WI38 (cell line): ENCODE results near the gene JAKMIP2.

Experiments used
- H3K4me3 ChIP-seq: 2 replicates; pipeline ENCODE4 v1.5.1; 2011; ENCODE audit warnings: low read depth, mild to moderate bottlenecking, control low read depth, low read length
- TF ChIP-seq, protein P1 (sequence below): IDR thresholded peaks from 2 replicates; pipeline ENCODE4 v1.5.1; 2012; ENCODE audit warnings: low read depth, mild to moderate bottlenecking, control low read depth, low read length

Gene JAKMIP2

DNA sequence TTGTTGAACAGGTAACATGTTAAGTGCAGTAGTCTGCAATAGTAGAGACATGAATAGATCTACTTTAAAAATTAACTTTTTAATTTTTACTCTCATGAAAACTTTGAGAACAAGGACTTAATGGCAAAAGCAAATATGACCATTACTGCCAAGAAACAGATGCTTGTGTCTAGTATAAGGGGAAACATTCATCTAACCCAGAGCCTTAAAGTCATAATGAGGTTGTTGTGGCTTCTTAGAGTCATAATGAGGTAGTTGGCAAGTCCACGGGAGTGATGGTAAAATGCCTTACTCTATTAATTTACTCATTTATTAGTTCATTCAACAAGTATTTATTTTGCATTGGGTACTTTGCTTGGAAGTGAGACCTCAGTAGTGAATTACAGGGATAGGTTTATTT lies 71.5 kb downstream of the JAKMIP2 start:
- TF ChIP-seq, protein P1, sequence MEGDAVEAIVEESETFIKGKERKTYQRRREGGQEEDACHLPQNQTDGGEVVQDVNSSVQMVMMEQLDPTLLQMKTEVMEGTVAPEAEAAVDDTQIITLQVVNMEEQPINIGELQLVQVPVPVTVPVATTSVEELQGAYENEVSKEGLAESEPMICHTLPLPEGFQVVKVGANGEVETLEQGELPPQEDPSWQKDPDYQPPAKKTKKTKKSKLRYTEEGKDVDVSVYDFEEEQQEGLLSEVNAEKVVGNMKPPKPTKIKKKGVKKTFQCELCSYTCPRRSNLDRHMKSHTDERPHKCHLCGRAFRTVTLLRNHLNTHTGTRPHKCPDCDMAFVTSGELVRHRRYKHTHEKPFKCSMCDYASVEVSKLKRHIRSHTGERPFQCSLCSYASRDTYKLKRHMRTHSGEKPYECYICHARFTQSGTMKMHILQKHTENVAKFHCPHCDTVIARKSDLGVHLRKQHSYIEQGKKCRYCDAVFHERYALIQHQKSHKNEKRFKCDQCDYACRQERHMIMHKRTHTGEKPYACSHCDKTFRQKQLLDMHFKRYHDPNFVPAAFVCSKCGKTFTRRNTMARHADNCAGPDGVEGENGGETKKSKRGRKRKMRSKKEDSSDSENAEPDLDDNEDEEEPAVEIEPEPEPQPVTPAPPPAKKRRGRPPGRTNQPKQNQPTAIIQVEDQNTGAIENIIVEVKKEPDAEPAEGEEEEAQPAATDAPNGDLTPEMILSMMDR: no peak
- no peak overlapping the region for H3K4me3 ChIP-seq

DNA sequence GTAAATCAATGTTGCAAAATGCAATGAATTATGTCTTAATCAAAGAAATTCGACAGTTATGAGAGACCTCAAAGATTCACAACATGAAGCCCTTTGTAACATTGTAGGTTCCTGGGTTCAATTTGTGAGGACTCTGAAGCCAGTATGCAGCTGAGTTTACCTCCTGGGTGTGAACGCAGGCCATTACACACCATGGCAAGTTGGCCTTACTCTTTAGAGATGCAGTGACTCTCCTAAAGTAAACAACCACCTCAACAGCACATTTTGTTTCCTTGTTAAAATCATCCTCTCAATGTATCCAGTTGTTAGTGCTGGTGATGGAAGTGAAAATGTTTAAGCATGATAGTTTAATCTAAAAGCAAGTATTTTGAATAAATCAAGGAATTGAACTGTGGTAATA lies 73.8 kb downstream of the JAKMIP2 start:
- TF ChIP-seq, protein P1: no peak
- H3K4me3 ChIP-seq: no peak overlapping the region

DNA sequence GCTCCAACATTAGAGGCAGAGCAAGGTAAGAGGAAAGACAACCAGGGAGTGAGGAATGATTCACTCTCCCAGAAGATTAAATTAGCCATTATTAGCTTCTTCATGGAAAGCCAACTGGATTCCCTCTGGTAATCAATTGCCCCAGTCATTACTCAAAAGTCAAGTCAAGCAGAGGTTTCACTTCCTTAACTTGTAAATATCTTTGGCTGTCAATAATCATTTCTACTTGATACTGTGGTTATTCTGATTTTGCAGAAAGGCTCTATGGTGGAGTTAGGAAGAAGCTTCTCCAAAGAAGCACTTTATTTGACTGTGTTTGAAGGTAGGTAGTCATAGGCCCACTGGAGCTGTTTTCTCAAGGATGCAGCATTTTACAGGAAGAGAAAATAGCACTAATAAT lies 78.0 kb downstream of the JAKMIP2 start:
- no peak overlapping the region for H3K4me3 ChIP-seq

DNA sequence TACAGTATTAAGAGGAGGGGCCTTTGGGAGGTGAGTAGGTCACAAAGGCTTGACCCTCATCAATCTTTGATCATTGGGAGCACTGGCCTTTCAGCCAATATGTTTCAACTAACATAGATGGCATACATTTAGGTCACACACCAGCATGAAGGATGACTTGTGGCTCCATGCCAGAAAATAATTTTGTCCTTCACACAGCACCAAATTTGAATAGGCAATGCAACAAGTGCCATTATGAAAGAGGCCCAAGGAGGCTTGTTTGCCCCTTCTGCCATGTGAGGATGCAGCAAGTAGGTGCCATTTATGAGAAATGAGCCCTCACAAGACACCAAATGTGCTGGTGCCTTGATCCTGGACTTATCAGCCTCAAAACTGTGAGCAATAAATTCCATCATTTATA lies 81.1 kb downstream of the JAKMIP2 start:
- TF ChIP-seq, protein P1: no peak
- no peak overlapping the region for H3K4me3 ChIP-seq

More for the DNA sequence above, 78.0 kb downstream of the JAKMIP2 start:
- TF ChIP-seq, protein P1: no peak

DNA sequence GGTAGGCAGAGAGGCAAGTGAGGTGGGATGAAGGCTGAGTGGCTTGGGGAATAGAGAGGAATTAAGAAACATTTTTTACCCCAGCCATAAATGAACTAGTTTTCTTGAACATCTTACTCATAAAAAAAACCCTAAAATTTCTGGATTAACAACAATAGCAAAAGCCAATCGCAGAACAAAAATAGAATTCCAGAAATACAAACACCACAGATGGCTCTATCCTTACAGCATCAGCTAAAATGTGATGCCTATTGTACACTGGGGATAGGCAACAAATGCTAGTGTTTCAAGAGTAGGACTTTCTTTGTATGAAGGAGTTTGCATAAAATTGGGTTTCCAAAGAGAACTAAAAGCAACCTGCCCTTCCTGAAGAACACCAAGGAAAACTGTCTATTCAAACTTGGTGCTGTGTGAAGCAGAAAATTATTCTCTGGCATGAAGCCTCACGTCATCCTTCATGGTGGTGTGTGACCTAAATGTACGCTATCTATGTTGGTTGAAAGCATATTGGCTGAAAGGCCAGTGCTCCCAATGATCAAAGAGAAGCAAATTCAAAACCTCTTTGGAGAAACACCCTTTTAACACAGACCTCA lies 82.9 kb downstream of the JAKMIP2 start:
- H3K4me3 ChIP-seq: no peak overlapping the region
- TF ChIP-seq, protein P1: no peak

DNA sequence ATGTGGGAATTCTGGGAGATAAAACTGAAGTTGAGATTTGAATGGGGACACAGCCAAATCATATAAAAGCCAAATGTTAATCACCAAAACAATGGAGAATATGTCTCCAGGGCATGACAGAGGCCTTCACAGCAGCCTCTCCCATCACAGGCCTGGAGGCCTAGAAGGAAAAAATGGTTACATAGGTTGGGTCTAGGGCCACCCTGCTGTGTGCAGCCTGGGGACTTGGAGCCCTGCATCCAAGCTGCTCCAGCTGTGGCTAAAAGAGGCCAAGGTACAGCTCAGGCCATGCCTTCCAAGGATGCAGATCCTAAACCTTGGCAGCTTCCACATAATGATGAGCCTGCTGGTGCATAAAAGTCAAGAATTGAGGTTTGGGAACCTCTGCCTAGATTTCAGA lies 85.1 kb downstream of the JAKMIP2 start:
- TF ChIP-seq, protein P1: no peak
- H3K4me3 ChIP-seq: no peak overlapping the region

DNA sequence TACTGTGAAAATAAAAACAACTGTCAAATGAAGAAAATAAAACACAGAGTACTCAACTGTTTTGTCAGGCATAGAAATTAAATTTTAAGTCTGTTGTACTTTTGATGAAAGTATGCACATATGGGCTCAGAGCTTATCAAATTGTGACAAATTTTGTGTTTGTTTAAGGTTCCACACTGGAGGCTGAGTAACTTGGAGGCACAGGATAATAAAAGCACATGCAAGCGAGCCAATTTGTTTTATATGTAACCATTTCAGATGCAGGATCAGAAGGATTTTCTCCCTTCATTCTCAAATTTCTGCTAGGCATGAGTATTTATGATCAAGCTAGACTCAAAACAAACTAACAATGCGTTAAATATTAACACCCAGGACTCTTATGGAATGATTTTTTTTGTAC lies 87.8 kb downstream of the JAKMIP2 start:
- no peak overlapping the region for H3K4me3 ChIP-seq
- TF ChIP-seq, protein P1: no peak
